T-cell (primary cell): Measurements from ENCODE around the gene TNK1. TPM values are rescaled to one million over a fixed set of nuclear protein-coding genes. Genes with fewer than 3 reads are reported as not detected.

Experiments
- ATAC-seq, 4 experiments: fragments of 200-7000 bp in 3 of 4; fragments of 150-1000 bp in 1 of 4; cut with Tn5 transposase; replicated peaks in 1 of 4; 1 replicate in 3 of 4; 2 replicates in 1 of 4; pipeline ENCODE4 v1.10.0; 2021; ENCODE audit warnings: moderate library complexity in 3 of 4, mild to moderate bottlenecking in 2 of 4, moderate number of reproducible peaks in 1 of 4
- CTCF ChIA-PET, 2 donors: fragments of 300-600 bp; sonication (Branson Sonifier 250); formaldehyde crosslinking; loops; one replicate each; lab custom pipeline; 2022; ENCODE audit warnings: antibody characterized with exemption in 2 of 2; lab: Charles Lee
- POLR2A ChIA-PET, 2 donors: fragments of 300-600 bp; sonication (Branson Sonifier 250); formaldehyde crosslinking; loops; one replicate each; lab custom pipeline; 2022; ENCODE audit warnings: antibody characterized with exemption in 2 of 2; lab: Charles Lee
- DNase-seq, 35 experiments: peaks; one replicate each; pipeline versions ENCODE4 v3.0.0 to v3.0.0-alpha.2; 2013 to 2023
- H3K27ac ChIP-seq: one replicate; pipeline ENCODE4 v1.5.1; 2013; ENCODE audit warnings: low read length
- H3K27me3 ChIP-seq, 2 experiments: replicated peaks in 1 of 2; 1 replicate in 1 of 2; 2 replicates in 1 of 2; pipeline versions ENCODE4 v1.6.1 to v1.7.0; 2013; ENCODE audit warnings: low read length in 1 of 2, mixed read lengths in 1 of 2; ENCODE audit not compliant: control insufficient read depth in 2 of 2, insufficient read depth in 2 of 2; ENCODE audit errors: extremely low read depth in 1 of 2
- H3K36me3 ChIP-seq, 2 donors: 1 replicate in 1 of 2; 2 replicates in 1 of 2; pipeline versions ENCODE4 v1.6.1 to v1.7.0; 2013; ENCODE audit warnings: low read length in 1 of 2; ENCODE audit not compliant: control insufficient read depth in 2 of 2, insufficient read depth in 1 of 2; ENCODE audit errors: extremely low read depth in 1 of 2
- H3K4me1 ChIP-seq, 2 experiments: 1 replicate in 1 of 2; 2 replicates in 1 of 2; pipeline versions ENCODE4 v1.6.1 to v1.7.0; 2013; ENCODE audit warnings: low read length in 2 of 2, mixed read lengths in 1 of 2; ENCODE audit not compliant: insufficient read depth in 2 of 2, control insufficient read depth in 1 of 2; ENCODE audit errors: extremely low read depth in 1 of 2
- H3K4me3 ChIP-seq, 2 donors: 1 replicate in 1 of 2; 2 replicates in 1 of 2; pipeline versions ENCODE4 v1.5.1 to v1.7.0; 2013; ENCODE audit warnings: mild to moderate bottlenecking in 2 of 2, low read length in 1 of 2, moderate library complexity in 1 of 2; ENCODE audit not compliant: control insufficient read depth in 1 of 2; ENCODE audit errors: extremely low read depth in 1 of 2
- H3K9me3 ChIP-seq: 2 replicates; pipeline ENCODE4 v1.7.0; 2013
- H3K27ac Mint-ChIP-seq, 2 donors: one replicate each; pipeline ENCODE4 v1.8.0; 2020 to 2021; ENCODE audit warnings: mild to moderate bottlenecking in 2 of 2, mixed read lengths in 2 of 2
- H3K27me3 Mint-ChIP-seq, 2 donors: one replicate each; pipeline ENCODE4 v1.8.0; 2021 to 2022; ENCODE audit warnings: mixed read lengths in 2 of 2
- H3K36me3 Mint-ChIP-seq: one replicate; pipeline ENCODE4 v1.8.0; 2021; ENCODE audit warnings: mixed read lengths
- H3K4me1 Mint-ChIP-seq, 3 donors: one replicate each; pipeline ENCODE4 v1.8.0; 2020 to 2022; ENCODE audit warnings: mixed read lengths in 3 of 3, mild to moderate bottlenecking in 1 of 3
- H3K4me3 Mint-ChIP-seq, 3 donors: one replicate each; pipeline ENCODE4 v1.8.0; 2020 to 2022; ENCODE audit warnings: mild to moderate bottlenecking in 3 of 3, mixed read lengths in 3 of 3, moderate library complexity in 3 of 3
- H3K9me3 Mint-ChIP-seq, 3 donors: one replicate each; pipeline ENCODE4 v1.8.0; 2020 to 2022; ENCODE audit warnings: mixed read lengths in 3 of 3
- WGBS: methylation state at CpG from one replicate; pipeline ENCODE4 v1.1.5; 2013; ENCODE audit warnings: missing lambda C conversion rate; ENCODE audit not compliant: insufficient coverage; 5-methylcytosine and 5-hydroxymethylcytosine counted together
- total RNA-seq, 35 experiments: library from RNA in 6 of 35; stranded (reverse) in 6 of 35; fragments of 120-200 nt in 1 of 35; gene quantifications; one replicate each; pipeline versions ENCODE4 v1.2.1 to v1.2.4 and lab custom pipeline; 2013 to 2026

TNK1 gene
- total RNA-seq, 5 donors from 2014 or later (not counting 1 experiment from before 2014, with no cell fraction given), result 5.7 to 18.3 (median 16.0) TPM

GRCh38 chr17:7435676-7436555, 55.0 kb downstream of the TNK1 start:
- no peaks in the 10 kb centered on the region for H3K9me3 Mint-ChIP-seq
- peaks cover 41 to 48% (median 44%) of the 10 kb centered on the region in 3 donors for H3K4me1 Mint-ChIP-seq
- Histone ChIP-seq H3K27me3 (peaks cover 0 to 35% of the 10 kb centered on the region in 2 experiments), H3K9me3 (no peaks in the 10 kb centered on the region), H3K4me1 (peaks cover 13 to 58% of the 10 kb centered on the region in 2 experiments), H3K36me3 (no peaks in the 10 kb centered on the region), H3K27ac (peak overlapping the region; percentile 83), H3K4me3 (peak overlapping the region; percentile 78 to 86)
- peaks cover 12 to 20% of the 10 kb centered on the region in 2 donors for H3K27me3 Mint-ChIP-seq
- ChIA-PET CTCF (interaction anchor here (0.5 to 2.9 kb wide), 29 partner anchors 10 to 390 kb away, joined by 3 to 26 read pairs (median 5); partner anchors contain the start of genes GABARAP (in 1 of the 2), SENP3 (in 1 of the 2), TMEM256 (in 1 of the 2) and TP53 (in 1 of the 2)), POLR2A (interaction anchor here in 1 of 2 donors (0.6 to 2.9 kb wide), 7 partner anchors 8 to 251 kb away, joined by 3 to 21 read pairs (median 6); partner anchors contain the start of genes POLR2A, TMEM256 and TP53)
- H3K36me3 Mint-ChIP-seq, result no peaks in the 10 kb centered on the region
- DNase-seq (peak in 34 of 35 experiments; percentile 24 to 76 (median 43)), ATAC-seq (peak; percentile 44 to 52 (median 48))
- 12% methylated on average over 49 of the region's 49 CpGs for WGBS
- peak overlapping the region; percentile 95 to 96 for H3K27ac Mint-ChIP-seq
- H3K4me3 Mint-ChIP-seq, result peak overlapping the region; percentile 92 to 96 (median 93)

- Histone ChIP-seq H3K4me1 (peaks cover 13 to 58% of the 10 kb centered on the region in 2 experiments), H3K27ac (peak overlapping the region; percentile 83), H3K9me3 (no peaks in the 10 kb centered on the region), H3K36me3 (no peaks in the 10 kb centered on the region), H3K4me3 (peak overlapping the region; percentile 78 to 86), H3K27me3 (peaks cover 0 to 43% of the 10 kb centered on the region in 2 experiments)
- ChIA-PET POLR2A (interaction anchor here (0.5 to 2.9 kb wide), 4 partner anchors 19 to 250 kb away, joined by 4 to 21 read pairs (median 6); partner anchors contain the start of genes POLR2A (in 1 of the 2) and TP53 (in 1 of the 2)), CTCF (interaction anchor here (0.5 to 2.9 kb wide), 22 partner anchors 9 to 391 kb away, joined by 3 to 26 read pairs (median 5); partner anchors contain the start of genes GABARAP (in 1 of the 2), SOX15 (in 1 of the 2), TMEM256 (in 1 of the 2) and TP53 (in 1 of the 2))
- peak overlapping the region; percentile 95 to 96 for H3K27ac Mint-ChIP-seq
- peak; percentile 62 to 91 (median 77) for DNase-seq
- H3K27me3 Mint-ChIP-seq, result peaks cover 14 to 28% of the 10 kb centered on the region in 2 donors
- no peaks in the 10 kb centered on the region for H3K9me3 Mint-ChIP-seq
- no peaks in the 10 kb centered on the region for H3K36me3 Mint-ChIP-seq
- peaks cover 41 to 48% (median 45%) of the 10 kb centered on the region in 3 donors for H3K4me1 Mint-ChIP-seq
- peak; percentile 66 to 70 (median 68) for ATAC-seq
- peak overlapping the region; percentile 92 to 96 (median 93) for H3K4me3 Mint-ChIP-seq
- WGBS, result 13% methylated on average over 92 of the region's 92 CpGs
These were observed 55.9 kb downstream of the TNK1 start for GRCh38 chr17:7436556-7437368.

- Mint-ChIP-seq H3K4me3 (peak overlapping the region; percentile 92 to 96 (median 93)), H3K27ac (no peak overlapping the region), H3K27me3 (peaks cover 20 to 34% of the 10 kb centered on the region in 2 donors), H3K4me1 (peaks cover 41 to 48% (median 47%) of the 10 kb centered on the region in 3 donors), H3K36me3 (no peaks in the 10 kb centered on the region), H3K9me3 (no peaks in the 10 kb centered on the region)
- DNase-seq (peak in 1 of 35 experiments; percentile 5), ATAC-seq (no peak)
- WGBS, result 57% methylated on average over 27 of the region's 31 CpGs
- H3K27me3 ChIP-seq, result peaks cover 0 to 49% of the 10 kb centered on the region in 2 experiments
- POLR2A ChIA-PET, result interaction anchor here in 1 of 2 donors (1.2 to 2.9 kb wide), 2 partner anchors 38 to 48 kb away, joined by 4 to 21 read pairs; partner anchors contain the start of gene POLR2A
- CTCF ChIA-PET, result interaction anchor here (0.9 to 2.9 kb wide), 9 partner anchors 17 to 123 kb away, joined by 3 to 21 read pairs (median 7); partner anchors contain the start of gene TMEM256 (in 1 of the 2)
- H3K27ac ChIP-seq, result no peak overlapping the region
- no peaks in the 10 kb centered on the region for H3K9me3 ChIP-seq
- peaks cover 13 to 58% of the 10 kb centered on the region in 2 experiments for H3K4me1 ChIP-seq
- peak overlapping the region; percentile 21 to 86 for H3K4me3 ChIP-seq
- no peaks in the 10 kb centered on the region for H3K36me3 ChIP-seq
These were observed 56.5 kb downstream of the TNK1 start for GRCh38 chr17:7437369-7437863.

- H3K4me1 Mint-ChIP-seq, result peaks cover 41 to 48% (median 48%) of the 10 kb centered on the region in 3 donors
- H3K4me3 ChIP-seq, result peak overlapping the region in 1 of 2 donors; percentile 46
These were observed 57.2 kb downstream of the TNK1 start for GRCh38 chr17:7437950-7438614.

More at GRCh38 chr17:7437950-7438614, 57.2 kb downstream of the TNK1 start:
- H3K4me1 ChIP-seq, result peaks cover 13 to 58% of the 10 kb centered on the region in 2 experiments
- ATAC-seq (no peak), DNase-seq (peak in 32 of 35 experiments; percentile 17 to 69 (median 45))
- H3K9me3 Mint-ChIP-seq, result no peaks in the 10 kb centered on the region
- POLR2A ChIA-PET, result no interaction called here
- peaks cover 23 to 40% of the 10 kb centered on the region in 2 donors for H3K27me3 Mint-ChIP-seq
- H3K27ac Mint-ChIP-seq, result no peak overlapping the region
- H3K36me3 ChIP-seq, result no peaks in the 10 kb centered on the region
- no peaks in the 10 kb centered on the region for H3K9me3 ChIP-seq
- H3K36me3 Mint-ChIP-seq, result no peaks in the 10 kb centered on the region
- peaks cover 0 to 56% of the 10 kb centered on the region in 2 experiments for H3K27me3 ChIP-seq
- peak overlapping the region; percentile 61 to 96 (median 73) for H3K4me3 Mint-ChIP-seq
- no peak overlapping the region for H3K27ac ChIP-seq
- WGBS, result 29% methylated on average over 43 of the region's 48 CpGs
- CTCF ChIA-PET, result interaction anchor here in 1 of 2 donors (0.5 kb wide), 1 partner anchor 123 kb away, joined by 3 read pairs; no protein-coding TSS in a partner anchor
